ENCODE results near the gene TAAR6. TPM values are rescaled to one million over a fixed set of nuclear protein-coding genes. Genes with fewer than 3 reads are reported as not detected.
"Not testable (repeated sequence)": the region's sequence is repeated elsewhere in the genome, so short reads cannot be mapped to it uniquely, and the experiment has no call there.

The TAAR6 gene
- total RNA-seq, 1 experiment from 2014 or later: not detected

- WGBS (ENCODE audit: extremely low coverage, insufficient read length, low lambda C conversion rate): no CpG with 5 or more reads among the region's 2 CpGs
- Histone ChIP-seq H3K9me3 (ENCODE audit: control insufficient read depth, low read depth, low read length) (no peaks in the 10 kb centered on the region), H2AFZ (ENCODE audit: low read length) (no peak within 1 kb of the TSS), H3K56ac (ENCODE audit: insufficient read length, low read depth, low read length) (no peak within 1 kb of the TSS), H3K27ac (ENCODE audit: insufficient read length, low read depth, low read length) (no peak within 1 kb of the TSS), H3K14ac (ENCODE audit: insufficient read depth, low read length) (no peak within 1 kb of the TSS), H3K4me2 (ENCODE audit: insufficient read depth, insufficient read length, low read length) (no peak within 1 kb of the TSS), H4K20me1 (ENCODE audit: control insufficient read depth, insufficient read depth, insufficient read length) (no peaks in the 10 kb centered on the region), H4K5ac (ENCODE audit: insufficient read length, low read depth, low read length) (no peak within 1 kb of the TSS), H2BK120ac (ENCODE audit: low read depth, low read length, poor library complexity, severe bottlenecking) (no peak within 1 kb of the TSS), H3K9ac (ENCODE audit: extremely low read depth, insufficient read length, low read length) (no peak within 1 kb of the TSS), H3K79me1 (ENCODE audit: insufficient read depth, low read depth, low read length, poor library complexity, severe bottlenecking) (no peaks in the 10 kb centered on the region), H3K23me2 (ENCODE audit: insufficient read length, low read depth, low read length, poor library complexity, severe bottlenecking) (no peaks in the 10 kb centered on the region), H3T11ph (ENCODE audit: low read length) (no peak within 1 kb of the TSS), H2AK5ac (ENCODE audit: insufficient read length, low read length) (no peak within 1 kb of the TSS), H3K18ac (ENCODE audit: insufficient read length, low read depth, low read length) (no peak within 1 kb of the TSS), H3K79me2 (ENCODE audit: insufficient read depth, low read length) (no peaks in the 10 kb centered on the region), H2BK20ac (ENCODE audit: low read depth, low read length, poor library complexity, severe bottlenecking) (no peak within 1 kb of the TSS), H2BK5ac (ENCODE audit: insufficient read length, low read length) (no peak within 1 kb of the TSS), H3K23ac (ENCODE audit: insufficient read length, low read depth, low read length) (no peak within 1 kb of the TSS), H3K4me1 (ENCODE audit: insufficient read depth, low read length) (peaks cover 9% of the 10 kb centered on the region; the same call in 1 of the 2 replicates), H2BK15ac (ENCODE audit: low read depth, low read length) (no peak within 1 kb of the TSS), H3K27me3 (ENCODE audit: insufficient read depth, low read length) (no peaks in the 10 kb centered on the region), H2BK12ac (ENCODE audit: insufficient read length, low read depth, low read length) (no peak within 1 kb of the TSS), H4K8ac (replicated peaks; ENCODE audit: insufficient read length, low read depth, low read length) (no peak within 1 kb of the TSS), H4K91ac (ENCODE audit: insufficient read length, low read depth, low read length) (no peak within 1 kb of the TSS), H3K4ac (ENCODE audit: low read depth, low read length) (no peak within 1 kb of the TSS)
- H3K4me3 Mint-ChIP-seq: no peak within 1 kb of the TSS
- no peak within 1 kb of the TSS; a peak in 1 of 7 replicates for H3K27ac Mint-ChIP-seq
- H3K27me3 Mint-ChIP-seq (ENCODE audit: low read depth): no peaks in the 10 kb centered on the region
- peaks cover 21 to 25% of the 10 kb centered on the region in 2 experiments for H3K4me1 Mint-ChIP-seq
- H3K36me3 Mint-ChIP-seq (ENCODE audit: insufficient read depth in 1 of 3, low read depth in 3 of 3): no peaks in the 10 kb centered on the region
- DNase-seq: no peak
- no peaks in the 10 kb centered on the region for H3K9me3 Mint-ChIP-seq
- TF ChIP-seq CTCF (conservative IDR thresholded peaks at IDR 0.05): no peak
These were observed 17.8 kb upstream of the TAAR6 start, which contains the start of gene TAAR8 for GRCh38 chr6:132552372-132552771. TSS of gene TAAR8 (plus strand) at chr6:132552672. CDS start at chr6:132552693, 21 bp downstream.

- not testable (repeated sequence) for H3K56ac ChIP-seq (ENCODE audit: insufficient read length, low read depth, low read length); H2AFZ ChIP-seq (ENCODE audit: low read length); H3K4me3 Mint-ChIP-seq; H2AK5ac ChIP-seq (ENCODE audit: insufficient read length, low read length); H3K79me1 ChIP-seq (ENCODE audit: insufficient read depth, low read depth, low read length, poor library complexity, severe bottlenecking); DNase-seq; H3K9me3 ChIP-seq (ENCODE audit: control insufficient read depth, low read depth, low read length); H2BK12ac ChIP-seq (ENCODE audit: insufficient read length, low read depth, low read length); H4K5ac ChIP-seq (ENCODE audit: insufficient read length, low read depth, low read length); H3K9me3 Mint-ChIP-seq; H2BK120ac ChIP-seq (ENCODE audit: low read depth, low read length, poor library complexity, severe bottlenecking); H3K9ac ChIP-seq (ENCODE audit: extremely low read depth, insufficient read length, low read length); H2BK15ac ChIP-seq (ENCODE audit: low read depth, low read length); H3K4me1 ChIP-seq (ENCODE audit: insufficient read depth, low read length); H3K27ac Mint-ChIP-seq; H4K20me1 ChIP-seq (ENCODE audit: control insufficient read depth, insufficient read depth, insufficient read length); H3K27me3 ChIP-seq (ENCODE audit: insufficient read depth, low read length); H3K36me3 Mint-ChIP-seq (ENCODE audit: insufficient read depth in 1 of 3, low read depth in 3 of 3); H3K23ac ChIP-seq (ENCODE audit: insufficient read length, low read depth, low read length); H3K4ac ChIP-seq (ENCODE audit: low read depth, low read length); H3K14ac ChIP-seq (ENCODE audit: insufficient read depth, low read length); H3K4me2 ChIP-seq (ENCODE audit: insufficient read depth, insufficient read length, low read length); H3K23me2 ChIP-seq (ENCODE audit: insufficient read length, low read depth, low read length, poor library complexity, severe bottlenecking); H3K27ac ChIP-seq (ENCODE audit: insufficient read length, low read depth, low read length); H4K8ac ChIP-seq (replicated peaks; ENCODE audit: insufficient read length, low read depth, low read length); H3K27me3 Mint-ChIP-seq (ENCODE audit: low read depth); H3K18ac ChIP-seq (ENCODE audit: insufficient read length, low read depth, low read length); H2BK20ac ChIP-seq (ENCODE audit: low read depth, low read length, poor library complexity, severe bottlenecking); H4K91ac ChIP-seq (ENCODE audit: insufficient read length, low read depth, low read length); H3K4me1 Mint-ChIP-seq; H3K79me2 ChIP-seq (ENCODE audit: insufficient read depth, low read length); H2BK5ac ChIP-seq (ENCODE audit: insufficient read length, low read length); H3T11ph ChIP-seq (ENCODE audit: low read length)
- no CpG with 5 or more reads among the region's 3 CpGs for WGBS (ENCODE audit: extremely low coverage, insufficient read length, low lambda C conversion rate)
These were observed 10.0 kb upstream of the TAAR6 start for GRCh38 chr6:132560087-132560486.

Data from H9 (cell line).